Keratinocyte (primary cell): ENCODE results near the gene C7orf25. TPM values are rescaled to one million over a fixed set of nuclear protein-coding genes. Genes with fewer than 3 reads are reported as not detected.
"Not testable (repeated sequence)": the region's sequence is repeated elsewhere in the genome, so short reads cannot be mapped to it uniquely, and the experiment has no call there.

Experiments used
- DNase-seq: peaks from one replicate; pipeline ENCODE4 v3.0.0-alpha.2; 2011; ENCODE audit warnings: low read depth, missing footprints, low spot score
- FAIRE-seq: peaks from 2 replicates; lab custom pipeline; 2011; peaks lifted over from hg19 to GRCh38; lab: Jason Lieb, UNC
- H2AFZ ChIP-seq: 2 replicates; pipeline ENCODE4 v1.6.0; 2012; ENCODE audit warnings: low read length, control low read depth, inconsistent platforms; ENCODE audit not compliant: control insufficient read depth
- H3K27ac ChIP-seq: 2 replicates; pipeline ENCODE4 v1.5.1; 2011; ENCODE audit warnings: low read length; ENCODE audit not compliant: control insufficient read depth, insufficient read depth
- H3K27me3 ChIP-seq: 3 replicates; pipeline ENCODE4 v1.6.0; 2011; ENCODE audit warnings: low read length; ENCODE audit not compliant: control insufficient read depth, insufficient read depth; ENCODE audit errors: extremely low read depth
- H3K36me3 ChIP-seq, 2 experiments: 2 replicates in 1 of 2; 3 replicates in 1 of 2; pipeline ENCODE4 v1.5.1; 2011; ENCODE audit warnings: low read length in 2 of 2, mild to moderate bottlenecking in 1 of 2; ENCODE audit not compliant: control insufficient read depth in 2 of 2, insufficient read depth in 2 of 2; ENCODE audit errors: extremely low read depth in 1 of 2
- H3K4me1 ChIP-seq: 3 replicates; pipeline ENCODE4 v1.5.1; 2011; ENCODE audit warnings: low read length; ENCODE audit not compliant: control insufficient read depth, insufficient read depth; ENCODE audit errors: extremely low read depth
- H3K4me2 ChIP-seq: 3 replicates; pipeline ENCODE4 v1.6.0; 2011; ENCODE audit warnings: low read depth, low read length; ENCODE audit not compliant: control insufficient read depth, insufficient read depth; ENCODE audit errors: extremely low read depth
- H3K4me3 ChIP-seq, 3 experiments: fragments of 200-600 bp in 1 of 3; sonication (generic) in 1 of 3; 2 replicates in 2 of 3; 3 replicates in 1 of 3; pipeline ENCODE4 v1.5.1; 2011 to 2016; ENCODE audit warnings: low read length in 3 of 3, mild to moderate bottlenecking in 3 of 3, control low read depth in 2 of 3, inconsistent platforms in 1 of 3, low read depth in 1 of 3, mixed read lengths in 1 of 3, mixed run types in 1 of 3, moderate library complexity in 1 of 3; ENCODE audit not compliant: control insufficient read depth in 2 of 3, insufficient read depth in 2 of 3; ENCODE audit errors: extremely low read depth in 1 of 3
- H3K79me2 ChIP-seq: 2 replicates; pipeline ENCODE4 v1.6.0; 2012; ENCODE audit warnings: low read length; ENCODE audit not compliant: control insufficient read depth, insufficient read depth
- H3K9ac ChIP-seq: 3 replicates; pipeline ENCODE4 v1.6.0; 2011; ENCODE audit warnings: low read length; ENCODE audit not compliant: control insufficient read depth, insufficient read depth; ENCODE audit errors: extremely low read depth
- H3K9me1 ChIP-seq: 3 replicates; pipeline ENCODE4 v1.6.0; 2011; ENCODE audit warnings: low read length; ENCODE audit not compliant: control insufficient read depth, insufficient read depth; ENCODE audit errors: extremely low read depth
- H3K9me3 ChIP-seq: 2 replicates; pipeline ENCODE4 v1.5.1; 2012; ENCODE audit warnings: low read depth, low read length; ENCODE audit not compliant: control insufficient read depth
- H4K20me1 ChIP-seq: 3 replicates; pipeline ENCODE4 v1.6.0; 2011; ENCODE audit warnings: low read length; ENCODE audit not compliant: control insufficient read depth, insufficient read depth; ENCODE audit errors: extremely low read depth
- EZH2 ChIP-seq: IDR thresholded peaks from one replicate; pipeline ENCODE4 v1.6.1; 2012; ENCODE audit warnings: inconsistent platforms, mild to moderate bottlenecking, low read length, moderate library complexity
- dilution Hi-C: fragments of 300-500 bp; cut with MboI; formaldehyde crosslinking; loops from one replicate; pipeline ENCODE4 v1.7.0; 2020; ENCODE audit warnings: low sequenced_read_pairs; ENCODE audit not compliant: extremely low pct_ligation_motif_present
- polyA plus RNA-seq, 5 experiments: library from polyadenylated mRNA; depleted of rRNA in 3 of 5; stranded (reverse) in 3 of 5; stranded (forward) in 1 of 5; unstranded in 1 of 5; fragments of >200 nt; gene quantifications; 1 replicate in 1 of 5; 2 replicates in 3 of 5; 3 replicates in 1 of 5; pipeline versions ENCODE4 v1.2.1 to v1.2.3, GENCODE V29; 2011 to 2012; ENCODE audit warnings: missing spikeins in 2 of 5, low read depth in 1 of 5, low replicate concordance in 1 of 5
- TF ChIP-seq, protein P1 (sequence below), 3 experiments: IDR thresholded peaks in 1 of 3; conservative IDR thresholded peaks in 1 of 3; optimal IDR thresholded peaks in 1 of 3; 2 replicates in 2 of 3; 3 replicates in 1 of 3; pipeline versions ENCODE3 to v1.5.1; 2011; ENCODE audit warnings: low read length in 3 of 3, mild to moderate bottlenecking in 3 of 3, moderate library complexity in 2 of 3, control low read depth in 1 of 3, inconsistent platforms in 1 of 3; ENCODE audit not compliant: insufficient read depth in 2 of 3; ENCODE audit errors: extremely low read depth in 1 of 3

C7orf25 gene
- polyA plus RNA-seq, 1 donor (not counting 4 experiments of a cell fraction or from before 2014, with no cell fraction given): 3.1 TPM

- DNase-seq (no peak), FAIRE-seq (no peak)
- Histone ChIP-seq H4K20me1 (no peaks in the 10 kb centered on the region), H3K9me1 (no peaks in the 10 kb centered on the region), H3K79me2 (no peaks in the 10 kb centered on the region), H3K4me2 (no peak overlapping the region), H3K27me3 (no peaks in the 10 kb centered on the region), H3K4me3 (no peak overlapping the region), H3K9me3 (no peaks in the 10 kb centered on the region), H3K4me1 (peaks cover 26% of the 10 kb centered on the region), H3K36me3 (no peaks in the 10 kb centered on the region), H3K9ac (no peak overlapping the region), H3K27ac (no peak overlapping the region), H2AFZ (no peak overlapping the region)
- no peak for TF ChIP-seq EZH2
- TF ChIP-seq, protein P1, sequence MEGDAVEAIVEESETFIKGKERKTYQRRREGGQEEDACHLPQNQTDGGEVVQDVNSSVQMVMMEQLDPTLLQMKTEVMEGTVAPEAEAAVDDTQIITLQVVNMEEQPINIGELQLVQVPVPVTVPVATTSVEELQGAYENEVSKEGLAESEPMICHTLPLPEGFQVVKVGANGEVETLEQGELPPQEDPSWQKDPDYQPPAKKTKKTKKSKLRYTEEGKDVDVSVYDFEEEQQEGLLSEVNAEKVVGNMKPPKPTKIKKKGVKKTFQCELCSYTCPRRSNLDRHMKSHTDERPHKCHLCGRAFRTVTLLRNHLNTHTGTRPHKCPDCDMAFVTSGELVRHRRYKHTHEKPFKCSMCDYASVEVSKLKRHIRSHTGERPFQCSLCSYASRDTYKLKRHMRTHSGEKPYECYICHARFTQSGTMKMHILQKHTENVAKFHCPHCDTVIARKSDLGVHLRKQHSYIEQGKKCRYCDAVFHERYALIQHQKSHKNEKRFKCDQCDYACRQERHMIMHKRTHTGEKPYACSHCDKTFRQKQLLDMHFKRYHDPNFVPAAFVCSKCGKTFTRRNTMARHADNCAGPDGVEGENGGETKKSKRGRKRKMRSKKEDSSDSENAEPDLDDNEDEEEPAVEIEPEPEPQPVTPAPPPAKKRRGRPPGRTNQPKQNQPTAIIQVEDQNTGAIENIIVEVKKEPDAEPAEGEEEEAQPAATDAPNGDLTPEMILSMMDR (optimal IDR thresholded peaks at IDR 0.05 in 1 of 3, IDR thresholded peaks at IDR 0.05 in 1 of 3, conservative IDR thresholded peaks at IDR 0.05 in 1 of 3; ENCODE audit: extremely low read depth in 1 of 3, insufficient read depth in 2 of 3, low read length in 3 of 3): peak in 1 of 3 experiments; percentile 29
- dilution Hi-C loops: no loop called here
Observed at GRCh38 chr7:42886129-42886528, 25.7 kb downstream of the C7orf25 start.

- H3K27ac ChIP-seq, H3K4me3 ChIP-seq, H3K9ac ChIP-seq, H3K27me3 ChIP-seq, H3K79me2 ChIP-seq, H3K4me2 ChIP-seq, H4K20me1 ChIP-seq, H3K9me1 ChIP-seq, FAIRE-seq, dilution Hi-C loops, DNase-seq, H3K36me3 ChIP-seq, H3K9me3 ChIP-seq, H2AFZ ChIP-seq: not testable (repeated sequence)
- H3K4me1 ChIP-seq: peaks cover 26% of the 10 kb centered on the region
Observed at GRCh38 chr7:42885183-42885582, 26.7 kb downstream of the C7orf25 start.

DNA sequence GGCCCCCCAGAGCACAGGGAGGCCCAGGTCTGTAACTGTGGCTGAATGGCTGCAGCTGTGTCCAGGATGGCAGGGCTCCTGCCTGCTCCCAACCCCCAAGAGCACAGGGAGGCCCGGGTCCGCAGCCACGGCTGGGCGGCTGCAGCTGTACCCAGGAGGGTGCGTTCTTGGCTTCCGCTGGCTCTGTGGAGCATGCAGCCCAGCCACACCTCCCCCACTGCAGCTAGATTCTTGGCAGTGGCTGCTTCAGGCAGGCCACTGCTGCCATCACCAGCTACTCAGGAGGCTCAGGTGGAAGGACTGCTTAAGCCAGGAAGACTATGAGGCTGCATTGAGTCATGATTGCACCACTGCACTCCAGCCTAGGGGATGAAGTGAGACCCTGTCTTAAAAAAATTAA is 27.9 kb downstream of the C7orf25 start:
- Histone ChIP-seq H3K4me1 (peaks cover 23% of the 10 kb centered on the region), H3K4me3 (no peak overlapping the region), H3K27ac (no peak overlapping the region), H3K79me2 (no peaks in the 10 kb centered on the region), H3K9ac (no peak overlapping the region), H3K9me1 (no peaks in the 10 kb centered on the region), H3K9me3 (no peaks in the 10 kb centered on the region), H4K20me1 (no peaks in the 10 kb centered on the region), H3K4me2 (no peak overlapping the region), H3K27me3 (no peaks in the 10 kb centered on the region), H2AFZ (no peak overlapping the region), H3K36me3 (no peaks in the 10 kb centered on the region)
- peak; percentile 33 for DNase-seq
- dilution Hi-C loops: no loop called here
- TF ChIP-seq, protein P1 (optimal IDR thresholded peaks at IDR 0.05 in 1 of 3, IDR thresholded peaks at IDR 0.05 in 1 of 3, conservative IDR thresholded peaks at IDR 0.05 in 1 of 3; ENCODE audit: extremely low read depth in 1 of 3, insufficient read depth in 2 of 3, low read length in 3 of 3): peak in 1 of 3 experiments; percentile 6
- no peak for TF ChIP-seq EZH2
- no peak for FAIRE-seq
